HS-5 (cell line): ENCODE results near the gene TUFT1.
"Not testable (repeated sequence)": the region's sequence is repeated elsewhere in the genome, so short reads cannot be mapped to it uniquely, and the experiment has no call there.

Experiments
- DNase-seq: peaks from one replicate; pipeline ENCODE4 v3.0.0-alpha.2; 2012; ENCODE audit warnings: low read depth

TUFT1 gene

DNA sequence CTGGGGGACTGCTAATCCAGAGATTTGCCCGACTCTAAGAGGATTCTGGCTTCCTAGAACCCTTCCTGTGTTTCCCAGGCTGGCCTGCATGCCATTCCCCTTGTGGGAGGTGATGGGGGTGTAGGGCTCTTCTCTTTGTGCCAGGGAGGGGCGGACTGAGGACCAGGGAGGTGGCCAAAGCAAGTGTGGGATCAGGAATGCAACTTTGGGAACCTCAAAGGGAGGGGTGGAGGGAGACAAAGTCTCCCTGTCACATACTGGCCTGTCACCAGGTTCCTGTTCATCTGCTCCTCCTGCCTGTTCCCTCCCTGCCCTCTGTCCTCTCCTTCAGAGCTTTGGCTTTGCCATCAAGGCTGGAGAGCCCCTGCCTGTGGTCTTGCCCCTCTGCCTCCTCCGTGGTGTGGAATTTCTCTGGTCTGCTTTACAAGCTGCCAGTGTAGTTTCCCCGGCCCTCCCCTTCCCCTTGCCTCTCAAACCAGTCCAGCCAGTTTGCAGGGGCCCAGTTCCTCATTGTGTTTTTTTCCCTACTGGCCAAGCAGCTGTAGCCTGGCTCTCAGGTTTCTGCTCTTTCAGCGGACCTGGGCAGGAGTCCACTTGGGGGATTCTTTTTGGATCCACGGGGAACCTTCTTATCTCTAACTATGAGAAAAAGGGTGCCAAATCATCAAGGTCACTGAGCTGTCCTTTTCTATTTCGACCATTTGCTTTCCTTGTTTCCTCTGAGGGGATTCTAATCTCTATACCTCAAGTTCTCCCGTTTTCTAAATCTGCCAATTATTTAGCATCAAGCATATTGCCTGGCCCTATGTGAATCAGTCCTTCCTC is 27.1 kb upstream of the TUFT1 start:
- no peak for DNase-seq

DNA sequence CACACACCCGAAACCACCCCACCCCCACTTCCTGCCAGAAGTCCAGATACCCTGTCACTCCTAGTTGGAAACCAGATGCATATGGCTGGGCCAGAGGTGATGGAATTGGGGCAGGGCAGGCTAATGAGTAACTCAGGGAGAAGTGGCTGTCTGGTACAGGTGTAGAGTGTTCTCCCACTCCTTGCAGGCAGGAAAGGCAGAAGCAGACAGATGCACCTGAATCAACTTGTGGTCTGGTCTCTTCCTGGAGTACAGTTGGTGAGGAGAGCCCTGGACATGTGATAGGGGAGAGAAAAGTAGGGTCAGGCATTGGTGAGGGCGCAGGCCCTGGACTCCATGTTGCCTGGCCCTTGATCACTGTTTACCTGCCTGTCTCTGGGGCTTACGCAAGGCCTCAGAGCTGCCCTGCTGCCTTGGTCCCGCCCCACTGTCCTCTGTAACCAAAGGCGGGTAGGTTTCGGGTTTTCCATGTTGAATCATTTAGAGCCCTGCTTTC is 26.4 kb upstream of the TUFT1 start:
- no peak for DNase-seq

DNA sequence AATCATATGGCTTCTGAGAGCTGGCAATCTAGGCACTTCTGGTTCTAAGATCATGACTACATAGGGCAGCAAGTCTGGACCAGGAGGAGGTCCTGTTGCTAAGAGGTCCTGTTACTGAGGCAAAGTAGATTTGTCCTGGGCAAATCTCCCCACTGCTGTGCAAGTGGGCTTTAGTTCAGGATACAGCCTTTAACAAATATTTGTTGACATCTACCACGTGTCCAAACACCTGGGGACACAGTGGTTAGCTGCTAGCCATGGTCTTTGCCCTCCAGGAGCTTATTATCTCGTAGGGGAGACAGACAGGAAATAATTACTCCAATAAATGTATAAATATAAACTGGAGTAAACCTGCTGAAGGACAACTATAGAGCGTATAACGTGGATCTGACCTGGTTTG is 25.7 kb upstream of the TUFT1 start:
- DNase-seq: no peak

DNA sequence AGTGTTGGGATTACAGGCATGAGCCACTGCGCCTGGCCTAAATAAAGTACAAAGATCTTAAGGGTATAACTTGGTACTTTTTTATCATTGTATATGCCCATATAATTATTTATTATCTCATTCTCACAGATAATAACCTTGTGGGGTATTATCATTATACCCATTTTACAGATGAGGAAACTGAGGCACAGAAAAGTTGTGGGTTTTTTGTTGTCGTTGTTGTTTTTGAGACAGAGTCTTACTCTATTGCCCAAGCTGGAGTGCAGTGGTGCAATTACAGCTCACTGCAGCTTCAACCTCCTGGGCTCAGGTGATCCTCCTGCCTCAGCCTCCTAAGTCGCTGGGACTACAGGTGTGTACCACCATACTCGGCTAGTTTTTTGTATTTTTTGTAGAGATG is 24.8 kb upstream of the TUFT1 start:
- no peak for DNase-seq

DNA sequence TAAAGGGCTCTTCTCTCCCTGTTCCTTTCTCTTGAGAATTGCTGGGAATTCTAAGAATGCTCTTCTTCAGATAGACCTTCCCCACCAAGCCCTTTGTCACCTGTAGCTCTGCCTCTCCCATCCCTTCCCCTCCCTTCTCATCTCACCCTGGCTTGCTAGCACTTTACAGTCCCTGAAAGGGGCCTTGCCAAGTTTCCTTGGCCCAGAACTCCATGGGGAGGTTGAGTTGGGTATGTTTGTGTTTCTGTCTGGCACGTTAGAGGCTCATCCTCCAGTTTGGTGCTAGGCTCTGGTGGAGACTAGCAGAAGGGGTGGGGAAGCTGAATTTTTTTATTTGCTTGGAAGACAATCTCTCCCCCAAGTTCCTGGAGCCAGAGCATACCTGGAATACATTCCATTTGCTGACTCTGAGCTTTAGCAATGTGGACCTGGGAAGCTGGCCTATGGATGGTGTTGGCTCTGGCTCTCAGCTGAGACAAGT is 24.0 kb upstream of the TUFT1 start:
- DNase-seq: no peak

DNA sequence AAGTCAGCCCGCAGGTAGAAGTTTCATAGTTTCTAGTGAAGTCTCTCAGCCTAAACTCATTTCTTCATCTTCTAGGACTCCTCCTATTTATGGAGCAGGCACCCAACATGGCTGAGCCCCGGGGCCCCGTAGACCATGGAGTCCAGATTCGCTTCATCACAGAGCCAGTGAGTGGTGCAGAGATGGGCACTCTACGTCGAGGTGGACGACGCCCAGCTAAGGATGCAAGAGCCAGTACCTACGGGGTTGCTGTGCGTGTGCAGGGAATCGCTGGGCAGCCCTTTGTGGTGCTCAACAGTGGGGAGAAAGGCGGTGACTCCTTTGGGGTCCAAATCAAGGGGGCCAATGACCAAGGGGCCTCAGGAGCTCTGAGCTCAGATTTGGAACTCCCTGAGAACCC is 21.7 kb upstream of the TUFT1 start:
- DNase-seq: no peak

DNA sequence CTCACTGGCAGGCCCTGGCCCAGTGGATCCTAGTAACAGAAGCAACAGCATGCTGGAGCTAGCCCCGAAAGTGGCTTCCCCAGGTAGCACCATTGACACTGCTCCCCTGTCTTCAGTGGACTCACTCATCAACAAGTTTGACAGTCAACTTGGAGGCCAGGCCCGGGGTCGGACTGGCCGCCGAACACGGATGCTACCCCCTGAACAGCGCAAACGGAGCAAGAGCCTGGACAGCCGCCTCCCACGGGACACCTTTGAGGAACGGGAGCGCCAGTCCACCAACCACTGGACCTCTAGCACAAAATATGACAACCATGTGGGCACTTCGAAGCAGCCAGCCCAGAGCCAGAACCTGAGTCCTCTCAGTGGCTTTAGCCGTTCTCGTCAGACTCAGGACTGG is 21.2 kb upstream of the TUFT1 start:
- DNase-seq: no peak

DNA sequence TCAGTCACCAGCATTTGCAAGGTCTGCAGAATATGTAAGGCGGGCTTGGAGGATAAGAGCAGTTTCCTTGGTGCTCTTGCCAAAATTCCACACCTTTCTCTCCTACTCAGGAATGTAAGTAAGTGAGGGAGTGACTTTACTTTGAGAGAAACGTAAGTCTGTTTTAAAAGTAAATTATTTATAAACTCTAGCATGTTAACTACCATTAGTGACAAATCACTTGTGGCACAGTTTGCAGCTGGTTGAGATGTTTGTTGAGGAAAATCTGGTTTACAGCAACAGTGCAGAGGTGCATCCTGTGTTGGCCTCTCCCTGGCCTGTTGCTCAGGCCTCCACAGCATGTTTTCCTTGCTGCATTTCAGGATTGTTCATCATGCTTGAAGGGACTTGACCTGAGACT is 20.4 kb upstream of the TUFT1 start:
- DNase-seq: no peak

DNA sequence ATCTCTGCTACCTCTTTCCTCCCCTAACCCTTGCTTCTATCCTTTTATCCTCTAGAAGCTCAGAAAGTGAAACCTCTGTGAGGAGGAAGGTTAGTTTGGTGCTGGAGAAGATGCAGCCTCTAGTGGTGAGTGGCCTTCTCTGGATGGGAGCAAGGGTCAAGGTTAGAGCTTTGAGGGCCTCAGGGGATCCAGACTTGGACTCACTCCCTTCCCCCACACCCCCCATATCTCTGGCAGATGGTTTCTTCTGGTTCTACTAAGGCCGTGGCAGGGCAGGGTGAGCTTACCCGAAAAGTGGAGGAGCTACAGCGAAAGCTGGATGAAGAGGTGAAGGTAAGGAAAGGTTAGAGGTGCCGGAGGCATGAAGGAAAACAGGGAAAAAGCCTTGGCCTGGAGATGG is 19.8 kb upstream of the TUFT1 start:
- DNase-seq: no peak

DNA sequence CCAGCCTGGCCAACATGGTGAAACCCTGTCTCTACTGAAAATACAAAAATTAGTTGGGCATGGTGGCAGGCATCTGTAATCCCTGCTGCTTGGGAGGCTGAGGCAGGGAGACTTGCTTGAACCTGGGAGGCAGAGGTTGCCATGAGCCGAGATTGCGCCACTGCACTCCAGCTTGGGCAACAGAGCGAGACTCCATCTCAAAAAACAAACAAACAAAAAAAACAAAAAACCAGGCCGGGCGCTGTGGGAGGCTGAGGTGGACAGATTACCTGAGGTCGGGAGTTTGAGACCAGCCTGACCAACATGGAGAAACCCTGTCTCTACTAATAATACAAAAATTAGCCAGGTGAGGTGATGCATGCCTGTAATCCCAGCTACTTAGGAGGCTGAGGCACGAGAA is 17.7 kb upstream of the TUFT1 start:
- DNase-seq: not testable (repeated sequence)

DNA sequence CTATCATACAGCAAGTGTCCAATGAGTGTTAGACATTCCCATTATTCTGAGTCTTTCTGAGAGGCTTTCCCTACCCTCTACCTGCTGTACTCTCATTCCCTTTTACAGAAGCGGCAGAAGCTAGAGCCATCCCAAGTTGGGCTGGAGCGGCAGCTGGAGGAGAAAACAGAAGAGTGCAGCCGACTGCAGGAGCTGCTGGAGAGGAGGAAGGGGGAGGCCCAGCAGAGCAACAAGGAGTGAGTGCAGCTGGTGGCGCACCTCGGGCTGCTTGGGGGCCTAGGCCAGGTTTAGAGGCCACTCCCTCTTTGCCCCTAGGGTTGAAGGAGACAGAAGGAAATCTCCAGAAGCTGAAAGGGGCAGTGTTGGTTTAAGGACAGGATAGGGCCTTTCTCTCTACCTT is 16.8 kb upstream of the TUFT1 start:
- DNase-seq: no peak

DNA sequence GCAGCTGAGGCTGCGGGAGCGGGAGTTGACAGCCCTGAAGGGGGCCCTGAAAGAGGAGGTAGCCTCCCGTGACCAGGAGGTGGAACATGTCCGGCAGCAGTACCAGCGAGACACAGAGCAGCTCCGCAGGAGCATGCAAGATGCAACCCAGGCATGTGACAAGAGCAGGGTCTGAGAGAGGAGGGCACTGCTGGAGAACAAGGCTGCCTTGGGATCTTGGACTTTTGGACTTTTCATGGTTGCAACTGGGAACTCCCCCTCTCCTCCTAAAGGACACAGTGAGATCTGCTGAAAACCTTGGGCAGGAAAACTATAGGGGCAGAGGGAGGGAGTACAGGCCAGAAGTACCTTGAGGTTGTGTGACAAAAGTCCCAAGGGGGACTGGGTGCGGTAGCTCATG is 15.4 kb upstream of the TUFT1 start:
- DNase-seq: no peak

DNA sequence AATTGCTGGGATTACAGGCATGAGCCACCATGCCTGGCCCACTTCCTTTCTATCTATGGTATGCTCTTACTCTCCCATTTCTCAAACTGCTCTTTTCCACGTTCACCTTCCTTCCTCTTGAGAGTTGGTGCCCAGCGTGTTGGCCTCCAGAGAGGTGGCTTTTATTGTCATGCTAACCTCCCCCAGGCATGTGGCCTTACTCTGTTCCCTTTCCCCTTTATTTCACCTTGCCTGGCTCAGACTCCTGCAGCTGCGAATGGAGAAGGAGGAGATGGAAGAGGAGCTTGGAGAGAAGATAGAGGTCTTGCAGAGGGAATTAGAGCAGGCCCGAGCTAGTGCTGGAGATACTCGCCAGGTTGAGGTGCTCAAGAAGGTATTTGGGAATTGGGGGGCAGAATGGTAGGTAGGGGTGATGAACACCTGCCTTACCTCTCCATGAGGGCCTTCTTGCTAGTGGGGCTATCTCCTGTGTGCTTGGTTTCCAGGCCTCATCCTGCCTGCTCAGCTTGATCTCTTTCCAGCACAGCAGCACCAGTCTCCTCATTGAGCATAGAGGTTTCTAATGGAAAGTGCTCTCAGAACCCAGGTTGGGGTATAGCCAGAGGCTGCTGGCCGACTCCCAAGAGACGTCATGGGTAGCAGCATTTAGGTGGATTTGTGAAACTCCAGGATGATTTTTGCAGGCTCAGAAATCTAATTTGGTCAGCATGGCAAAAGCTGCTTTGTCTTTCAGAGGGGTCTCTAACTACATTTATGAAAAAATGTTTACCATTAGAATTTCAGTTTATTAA is 13.2 kb upstream of the TUFT1 start:
- no peak for DNase-seq

DNA sequence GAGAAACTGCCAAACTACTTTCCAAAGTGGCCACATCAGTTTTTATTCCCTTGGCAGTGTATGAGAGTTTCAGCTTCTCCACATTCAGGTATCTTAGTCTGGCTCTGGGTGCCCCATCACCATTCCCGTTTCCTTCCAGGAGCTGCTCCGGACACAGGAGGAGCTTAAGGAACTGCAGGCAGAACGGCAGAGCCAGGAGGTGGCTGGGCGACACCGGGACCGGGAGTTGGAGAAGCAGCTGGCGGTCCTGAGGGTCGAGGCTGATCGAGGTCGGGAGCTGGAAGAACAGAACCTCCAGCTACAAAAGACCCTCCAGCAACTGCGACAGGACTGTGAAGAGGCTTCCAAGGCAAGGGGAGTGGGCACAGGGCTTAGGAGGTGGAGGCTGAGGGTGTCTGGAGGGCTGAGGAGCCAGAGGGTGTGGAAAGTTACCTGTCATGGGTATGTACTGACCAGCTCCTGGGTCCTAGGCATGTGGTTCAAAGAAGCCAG is 10.9 kb upstream of the TUFT1 start:
- DNase-seq: no peak

DNA sequence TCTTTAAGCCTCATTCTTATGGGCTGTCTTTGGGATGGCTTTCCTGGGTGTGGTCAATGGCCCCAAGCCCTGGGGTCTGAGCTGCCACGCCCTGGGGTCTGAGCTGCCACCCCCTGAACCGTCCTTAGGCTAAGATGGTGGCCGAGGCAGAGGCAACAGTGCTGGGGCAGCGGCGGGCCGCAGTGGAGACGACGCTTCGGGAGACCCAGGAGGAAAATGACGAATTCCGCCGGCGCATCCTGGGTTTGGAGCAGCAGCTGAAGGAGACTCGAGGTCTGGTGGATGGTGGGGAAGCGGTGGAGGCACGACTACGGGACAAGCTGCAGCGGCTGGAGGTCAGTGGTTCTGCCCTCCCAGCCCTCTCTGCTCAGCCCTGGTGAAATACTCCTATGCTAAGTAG is 10.3 kb upstream of the TUFT1 start:
- no peak for DNase-seq

DNA sequence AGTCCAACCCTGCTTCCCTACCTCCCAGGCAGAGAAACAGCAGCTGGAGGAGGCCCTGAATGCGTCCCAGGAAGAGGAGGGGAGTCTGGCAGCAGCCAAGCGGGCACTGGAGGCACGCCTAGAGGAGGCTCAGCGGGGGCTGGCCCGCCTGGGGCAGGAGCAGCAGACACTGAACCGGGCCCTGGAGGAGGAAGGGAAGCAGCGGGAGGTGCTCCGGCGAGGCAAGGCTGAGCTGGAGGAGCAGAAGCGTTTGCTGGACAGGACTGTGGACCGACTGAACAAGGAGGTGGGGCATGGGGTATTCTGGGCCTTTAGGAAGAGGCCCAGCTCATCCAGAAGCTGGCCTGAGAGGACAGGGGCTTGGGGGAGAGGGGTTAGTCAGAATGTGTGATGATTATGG is 9.6 kb upstream of the TUFT1 start:
- DNase-seq: no peak

DNA sequence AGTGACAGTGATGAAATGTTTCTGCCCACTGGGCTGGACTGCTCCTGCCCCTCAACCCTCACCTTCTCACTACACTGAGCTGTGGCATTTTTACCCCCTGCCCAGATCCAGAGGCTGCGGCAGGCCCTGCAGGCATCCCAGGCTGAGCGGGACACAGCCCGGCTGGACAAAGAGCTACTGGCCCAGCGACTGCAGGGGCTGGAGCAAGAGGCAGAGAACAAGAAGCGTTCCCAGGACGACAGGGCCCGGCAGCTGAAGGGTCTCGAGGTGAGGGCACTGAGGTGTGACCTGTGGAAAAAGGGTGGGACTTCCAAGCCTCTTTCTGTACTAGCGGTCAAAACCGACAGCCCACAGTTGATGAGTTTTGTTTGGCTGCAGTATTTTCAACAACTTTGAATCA is 6.2 kb upstream of the TUFT1 start:
- no peak for DNase-seq

DNA sequence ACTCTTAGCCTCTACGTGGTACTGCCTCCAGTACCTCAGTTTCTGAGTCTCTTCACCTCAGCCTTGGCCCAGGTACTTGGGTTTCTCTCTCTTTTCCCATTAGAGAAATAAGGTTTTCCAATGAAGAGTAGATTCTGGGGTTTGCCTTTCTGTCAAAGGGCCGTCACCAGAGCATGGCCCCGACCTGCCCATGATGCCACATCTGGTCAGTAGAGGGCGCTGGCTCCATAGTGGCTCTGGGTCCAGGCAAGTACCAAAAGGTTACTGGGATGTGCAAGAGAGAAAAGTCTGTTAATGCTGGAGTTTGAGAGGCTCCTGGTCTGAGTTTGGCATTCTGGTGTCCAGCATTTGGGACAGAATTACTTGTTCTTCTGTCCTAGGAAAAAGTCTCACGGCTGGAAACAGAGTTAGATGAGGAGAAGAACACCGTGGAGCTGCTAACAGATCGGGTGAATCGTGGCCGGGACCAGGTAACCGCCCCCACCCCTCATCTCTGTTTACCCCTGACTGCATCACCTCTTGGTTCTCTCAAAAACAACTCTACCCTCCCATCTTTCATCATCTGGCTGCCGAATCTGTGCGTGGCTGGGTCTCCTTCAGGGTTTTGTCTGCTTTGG is 5.3 kb upstream of the TUFT1 start:
- no peak for DNase-seq

DNA sequence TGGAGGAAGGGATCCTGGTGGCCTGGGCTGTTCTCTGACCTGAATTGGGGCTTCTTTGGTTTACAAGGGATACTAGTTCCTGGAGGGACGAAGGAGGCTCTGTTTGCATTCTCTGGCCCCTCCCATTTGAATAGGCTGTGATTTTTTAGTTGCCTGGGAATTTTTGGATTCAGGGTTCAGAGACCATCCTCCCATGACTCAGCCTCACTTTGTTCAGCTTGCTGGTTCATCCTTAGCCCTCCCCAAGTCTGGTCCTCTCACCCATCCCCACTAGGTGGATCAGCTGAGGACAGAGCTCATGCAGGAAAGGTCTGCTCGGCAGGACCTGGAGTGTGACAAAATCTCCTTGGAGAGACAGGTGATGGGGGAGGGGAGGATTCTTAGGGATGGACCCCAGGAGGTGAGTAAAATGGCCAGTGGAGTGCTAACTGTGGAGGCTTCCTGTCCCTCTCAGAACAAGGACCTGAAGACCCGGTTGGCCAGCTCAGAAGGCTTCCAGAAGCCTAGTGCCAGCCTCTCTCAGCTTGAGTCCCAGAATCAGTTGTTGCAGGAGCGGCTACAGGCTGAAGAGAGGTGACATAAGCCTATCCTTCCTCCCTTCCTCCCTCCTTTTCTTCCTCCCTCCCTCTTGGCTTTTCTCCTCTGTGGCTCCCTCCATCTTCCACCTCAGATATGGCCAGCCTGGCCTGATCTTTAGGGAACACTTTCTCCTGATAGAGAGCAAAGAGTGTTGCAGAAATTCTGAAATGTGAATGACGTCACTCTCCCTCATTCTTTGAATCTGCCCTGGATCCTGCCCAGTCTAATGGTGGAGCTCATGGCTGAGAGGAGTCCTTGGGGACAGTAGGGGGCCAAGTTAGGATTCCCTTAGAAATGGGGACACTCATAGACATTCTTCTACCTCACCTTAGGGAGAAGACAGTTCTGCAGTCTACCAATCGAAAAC is 4.5 kb upstream of the TUFT1 start:
- DNase-seq: no peak

DNA sequence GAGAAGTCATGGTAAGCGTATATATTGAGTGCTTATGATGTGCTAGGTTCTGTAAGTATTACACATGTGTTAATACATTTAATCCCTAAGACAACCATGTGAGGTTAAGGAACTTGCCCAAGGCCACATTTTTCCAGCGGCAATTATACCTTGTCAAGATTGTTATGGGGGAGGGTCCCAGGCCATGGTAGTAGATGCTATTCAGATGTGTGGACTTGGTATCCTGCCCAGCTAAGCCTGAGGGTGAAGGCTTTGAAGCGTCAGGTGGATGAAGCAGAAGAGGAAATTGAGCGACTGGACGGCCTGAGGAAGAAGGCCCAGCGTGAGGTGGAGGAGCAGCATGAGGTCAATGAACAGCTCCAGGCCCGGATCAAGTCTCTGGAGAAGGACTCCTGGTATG is 3.6 kb upstream of the TUFT1 start:
- no peak for DNase-seq

DNA sequence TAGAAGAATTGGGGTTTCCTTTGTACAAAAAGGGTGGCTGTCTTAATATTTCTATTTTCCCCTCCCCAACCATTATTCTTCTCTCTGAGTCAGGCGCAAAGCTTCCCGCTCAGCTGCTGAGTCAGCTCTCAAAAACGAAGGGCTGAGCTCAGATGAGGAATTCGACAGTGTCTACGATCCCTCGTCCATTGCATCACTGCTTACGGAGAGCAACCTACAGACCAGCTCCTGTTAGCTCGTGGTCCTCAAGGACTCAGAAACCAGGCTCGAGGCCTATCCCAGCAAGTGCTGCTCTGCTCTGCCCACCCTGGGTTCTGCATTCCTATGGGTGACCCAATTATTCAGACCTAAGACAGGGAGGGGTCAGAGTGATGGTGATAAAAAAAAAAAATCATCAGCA is 3.0 kb upstream of the TUFT1 start:
- peak; percentile 93 for DNase-seq
